GM12873 (cell line): ENCODE measurements around the gene CPNE4.

Experiments
- CTCF ChIP-seq: IDR thresholded peaks from 2 replicates; pipeline ENCODE4 v1.5.1; 2012; ENCODE audit warnings: low read depth, mild to moderate bottlenecking, moderate library complexity, low read length, control low read depth; ENCODE audit not compliant: insufficient read depth; ENCODE audit errors: missing control alignments

The CPNE4 gene

GRCh38 chr3:131847966-131848510 is 186.8 kb downstream of the CPNE4 start:
- TF ChIP-seq CTCF, result no peak

GRCh38 chr3:131846296-131846924 is 188.4 kb downstream of the CPNE4 start:
- no peak for TF ChIP-seq CTCF

DNA sequence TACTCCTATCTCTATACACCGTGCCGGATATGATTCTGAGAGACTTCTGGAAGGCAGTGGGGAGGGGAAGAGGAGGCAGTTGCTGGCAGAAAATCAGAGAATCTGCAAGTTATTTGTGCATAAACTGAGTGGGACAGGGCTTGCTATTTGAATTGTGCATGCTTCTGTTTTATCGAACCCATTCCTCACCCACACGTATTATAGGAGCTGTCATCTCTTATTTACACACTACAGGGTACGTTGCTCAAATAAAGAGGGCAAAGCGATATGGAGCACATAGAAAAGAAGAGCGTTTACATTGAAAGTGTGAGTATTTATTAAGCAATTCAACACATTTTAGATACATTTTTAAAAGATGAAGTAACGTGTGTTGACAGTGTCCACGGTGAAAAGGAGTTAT is 191.6 kb downstream of the CPNE4 start:
- no peak for TF ChIP-seq CTCF

- no peak for TF ChIP-seq CTCF
These were observed 194.5 kb downstream of the CPNE4 start for GRCh38 chr3:131840156-131840797.

DNA sequence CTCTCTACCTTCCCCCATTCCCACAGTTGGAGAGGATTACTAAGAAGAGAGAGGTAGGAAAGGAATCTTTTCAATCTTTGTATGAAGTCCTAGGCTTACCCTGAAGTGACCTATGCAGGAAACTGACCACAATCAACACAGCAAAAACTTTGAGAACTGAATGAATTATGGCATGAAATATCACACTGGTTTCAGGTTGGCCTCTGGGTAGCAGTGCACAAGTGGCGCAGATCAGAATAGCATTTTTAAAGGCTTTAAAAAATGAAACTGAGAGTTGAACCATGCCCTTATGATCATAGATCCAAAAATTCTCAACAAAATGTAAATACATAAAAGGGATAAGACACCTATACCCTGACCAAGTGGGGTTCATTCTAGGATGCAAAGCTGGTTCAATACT is 198.9 kb downstream of the CPNE4 start:
- TF ChIP-seq CTCF, result no peak

GRCh38 chr3:131831608-131832007 is 203.2 kb downstream of the CPNE4 start:
- no peak for TF ChIP-seq CTCF

GRCh38 chr3:131821191-131821762 is 213.5 kb downstream of the CPNE4 start:
- TF ChIP-seq CTCF, result no peak
